Measurements from ENCODE around the gene SMURF2. TPM values are rescaled to one million over a fixed set of nuclear protein-coding genes. Genes with fewer than 3 reads are reported as not detected.

SMURF2 gene
- 11.5 TPM for total RNA-seq
- long read RNA-seq, full-length matches to known transcripts = 7 of 14 reads
- long read RNA-seq, partial matches to known transcripts = 3 of 14 reads
- long read RNA-seq, other reads (novel, unspliced or antisense) = 4 of 14 reads

DNA sequence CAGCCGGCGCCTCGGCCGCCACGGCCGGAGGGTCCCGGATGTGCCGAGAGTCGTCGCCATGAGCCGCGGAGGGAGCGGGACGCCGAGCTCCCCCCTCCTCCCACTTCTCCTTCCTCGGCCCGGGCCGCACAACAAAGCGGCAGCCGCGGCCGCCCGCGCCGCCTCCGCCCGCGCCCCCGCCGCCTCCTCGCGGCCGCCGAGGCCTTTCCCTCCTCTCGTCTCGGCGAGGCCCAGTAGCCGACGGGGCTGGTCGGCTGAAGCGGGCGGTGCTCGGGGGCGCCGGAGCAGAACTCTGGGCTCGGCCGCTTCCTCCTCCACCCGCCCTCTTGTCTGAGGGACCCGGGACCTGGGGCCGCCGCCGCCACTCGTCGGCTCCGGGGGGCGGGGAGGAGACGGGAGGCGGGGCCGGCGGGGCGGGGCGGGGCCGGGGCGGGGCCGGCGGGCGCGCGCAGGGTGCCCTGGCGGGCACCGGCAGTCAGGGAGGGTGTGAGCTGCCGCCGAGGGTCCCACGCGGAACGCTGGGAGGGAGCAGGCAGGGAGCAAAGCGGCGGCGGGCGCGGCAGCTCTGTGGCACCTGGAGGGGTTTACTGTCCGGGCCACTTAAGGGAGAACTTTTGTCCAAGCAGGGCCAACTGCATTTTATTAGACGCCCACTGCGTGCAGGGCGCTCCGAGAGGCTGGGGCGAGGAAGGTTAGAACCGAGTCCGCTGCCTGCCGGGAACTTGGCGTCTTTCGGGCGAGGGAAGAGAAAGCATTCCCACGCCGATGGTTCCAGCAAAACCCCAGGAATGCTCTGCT lies at the start of gene SMURF2:
TSS of gene SMURF2 (minus strand) at position 332 of the 798 bp plus-strand sequence. CDS start 427 bp downstream, outside the sequence.
- Histone ChIP-seq H3K9me3 (replicated peaks) (no peaks in the 10 kb centered on the region), H3K4me3 (peak within 1 kb of the TSS; percentile 82), H3K27ac (replicated peaks) (peak within 1 kb of the TSS; percentile 95), H3K27me3 (ENCODE audit: low read depth) (no peaks in the 10 kb centered on the region), H3K36me3 (no peaks in the 10 kb centered on the region), H3K4me1 (peaks cover 45% of the 10 kb centered on the region)
- TF ChIP-seq, protein P1, sequence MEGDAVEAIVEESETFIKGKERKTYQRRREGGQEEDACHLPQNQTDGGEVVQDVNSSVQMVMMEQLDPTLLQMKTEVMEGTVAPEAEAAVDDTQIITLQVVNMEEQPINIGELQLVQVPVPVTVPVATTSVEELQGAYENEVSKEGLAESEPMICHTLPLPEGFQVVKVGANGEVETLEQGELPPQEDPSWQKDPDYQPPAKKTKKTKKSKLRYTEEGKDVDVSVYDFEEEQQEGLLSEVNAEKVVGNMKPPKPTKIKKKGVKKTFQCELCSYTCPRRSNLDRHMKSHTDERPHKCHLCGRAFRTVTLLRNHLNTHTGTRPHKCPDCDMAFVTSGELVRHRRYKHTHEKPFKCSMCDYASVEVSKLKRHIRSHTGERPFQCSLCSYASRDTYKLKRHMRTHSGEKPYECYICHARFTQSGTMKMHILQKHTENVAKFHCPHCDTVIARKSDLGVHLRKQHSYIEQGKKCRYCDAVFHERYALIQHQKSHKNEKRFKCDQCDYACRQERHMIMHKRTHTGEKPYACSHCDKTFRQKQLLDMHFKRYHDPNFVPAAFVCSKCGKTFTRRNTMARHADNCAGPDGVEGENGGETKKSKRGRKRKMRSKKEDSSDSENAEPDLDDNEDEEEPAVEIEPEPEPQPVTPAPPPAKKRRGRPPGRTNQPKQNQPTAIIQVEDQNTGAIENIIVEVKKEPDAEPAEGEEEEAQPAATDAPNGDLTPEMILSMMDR (IDR thresholded peaks at IDR 0.05; ENCODE audit: borderline replicate concordance) = peak; percentile 38
- peak; percentile 79 for DNase-seq
- intact Hi-C loops (cut with micrococcal nuclease) = no loop called here

DNA sequence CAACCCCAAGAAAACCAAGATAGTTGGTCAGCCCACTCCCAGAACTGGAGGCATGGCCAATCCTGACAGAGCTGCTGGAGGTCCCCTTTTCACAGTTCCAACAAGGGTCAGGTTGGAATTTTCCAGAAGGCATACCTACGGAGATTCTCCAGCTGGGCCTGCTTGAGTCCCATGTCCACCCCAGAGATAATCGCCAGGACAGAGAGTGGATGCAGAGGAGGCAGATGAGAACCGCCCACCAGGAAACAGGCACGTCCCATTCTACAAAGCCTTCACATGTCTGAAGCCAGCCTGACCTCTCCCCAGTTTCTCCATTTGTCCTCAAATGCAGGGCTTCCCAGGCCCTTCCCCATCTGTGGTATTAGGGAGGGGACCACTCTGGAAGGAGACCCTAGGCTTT lies 47.4 kb upstream of the SMURF2 start:
- H3K4me3 ChIP-seq = no peak overlapping the region
- H3K27ac ChIP-seq (replicated peaks) = peak overlapping the region; percentile 67
- no peak for DNase-seq
- H3K9me3 ChIP-seq (replicated peaks) = no peaks in the 10 kb centered on the region
- TF ChIP-seq, protein P1 (IDR thresholded peaks at IDR 0.05; ENCODE audit: borderline replicate concordance) = no peak
- no peaks in the 10 kb centered on the region for H3K27me3 ChIP-seq (ENCODE audit: low read depth)
- intact Hi-C loops (cut with micrococcal nuclease) = no loop called here
- peaks cover 50% of the 10 kb centered on the region for H3K4me1 ChIP-seq
- H3K36me3 ChIP-seq = no peaks in the 10 kb centered on the region

DNA sequence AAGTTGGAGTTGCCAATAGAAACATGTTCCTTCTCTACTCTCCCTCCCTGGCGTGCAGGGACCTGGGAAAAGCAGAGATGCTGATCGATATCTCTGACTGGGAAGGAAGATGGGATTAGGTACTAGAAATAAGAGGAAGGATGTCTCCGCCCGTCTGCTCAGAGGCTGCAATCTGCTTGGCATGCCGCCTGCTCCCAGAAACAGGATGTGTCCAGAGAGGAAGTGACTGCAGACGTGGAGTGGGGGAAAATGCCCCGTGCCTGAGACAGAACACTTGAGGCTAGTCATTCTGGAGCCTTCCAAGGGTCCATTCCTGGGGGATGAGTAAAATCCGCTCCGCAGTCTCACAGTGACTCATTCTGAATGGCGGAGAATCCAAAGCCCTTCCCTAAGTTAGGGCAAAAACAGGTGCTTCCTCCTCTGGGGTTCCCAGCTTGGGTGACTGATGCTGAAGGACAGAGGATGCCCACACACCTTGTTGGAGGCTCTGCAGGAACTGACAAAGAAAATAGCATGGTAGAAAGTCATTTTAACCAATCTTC lies 45.0 kb upstream of the SMURF2 start:
- peaks cover 36% of the 10 kb centered on the region for H3K4me1 ChIP-seq

DNA sequence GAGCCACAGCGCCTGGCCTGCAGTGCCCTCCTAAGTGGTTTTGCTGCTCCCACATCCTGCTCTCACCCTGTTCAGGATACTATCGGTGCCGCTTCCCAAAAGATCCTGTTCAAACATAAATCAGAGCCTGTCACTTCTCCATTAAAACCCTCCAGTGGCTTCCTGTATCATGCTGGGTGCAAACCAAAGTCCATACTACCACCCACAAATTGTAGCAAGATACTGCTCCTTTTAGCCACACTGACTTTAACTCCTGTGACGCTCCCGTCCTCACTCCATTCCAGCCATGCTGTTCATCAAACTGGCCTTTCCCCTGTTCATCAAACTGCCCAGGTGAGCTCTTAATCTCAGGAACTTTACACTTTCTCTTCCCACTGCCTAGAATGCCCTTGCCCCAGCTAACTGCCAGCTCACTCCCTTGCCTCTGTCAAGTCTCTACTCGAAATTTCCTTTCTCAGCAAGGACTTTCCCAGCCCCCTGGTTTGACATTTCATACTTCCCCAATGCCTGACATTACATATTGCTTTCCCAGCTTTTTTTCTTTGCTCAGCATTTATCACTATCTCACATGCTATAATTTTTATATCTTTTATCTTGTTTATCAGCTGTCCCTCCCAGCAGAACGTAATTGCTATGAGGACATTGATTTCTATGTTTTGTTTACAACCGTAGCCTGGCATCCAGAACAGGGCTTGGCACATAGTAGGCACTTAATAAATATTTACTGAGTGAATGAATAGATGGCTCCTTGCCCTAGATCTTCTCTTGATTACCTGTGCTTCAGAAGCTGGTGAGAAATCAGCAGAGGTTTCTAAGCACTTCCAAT lies 44.3 kb upstream of the SMURF2 start:
- no peak overlapping the region for H3K4me3 ChIP-seq
- H3K9me3 ChIP-seq (replicated peaks) = no peaks in the 10 kb centered on the region
- TF ChIP-seq, protein P1 (IDR thresholded peaks at IDR 0.05; ENCODE audit: borderline replicate concordance) = no peak
- no peaks in the 10 kb centered on the region for H3K36me3 ChIP-seq
- DNase-seq = no peak
- peak overlapping the region; percentile 75 for H3K27ac ChIP-seq (replicated peaks)
- H3K4me1 ChIP-seq = peaks cover 36% of the 10 kb centered on the region
- intact Hi-C loops (cut with micrococcal nuclease) = no loop called here
- no peaks in the 10 kb centered on the region for H3K27me3 ChIP-seq (ENCODE audit: low read depth)

More for the DNA sequence above, 45.0 kb upstream of the SMURF2 start:
- H3K4me3 ChIP-seq = no peak overlapping the region
- peak; percentile 88 for DNase-seq
- no peaks in the 10 kb centered on the region for H3K27me3 ChIP-seq (ENCODE audit: low read depth)
- H3K9me3 ChIP-seq (replicated peaks) = no peaks in the 10 kb centered on the region
- intact Hi-C loops (cut with micrococcal nuclease) = no loop called here
- TF ChIP-seq, protein P1 (IDR thresholded peaks at IDR 0.05; ENCODE audit: borderline replicate concordance) = no peak
- no peaks in the 10 kb centered on the region for H3K36me3 ChIP-seq
- peak overlapping the region; percentile 75 for H3K27ac ChIP-seq (replicated peaks)

DNA sequence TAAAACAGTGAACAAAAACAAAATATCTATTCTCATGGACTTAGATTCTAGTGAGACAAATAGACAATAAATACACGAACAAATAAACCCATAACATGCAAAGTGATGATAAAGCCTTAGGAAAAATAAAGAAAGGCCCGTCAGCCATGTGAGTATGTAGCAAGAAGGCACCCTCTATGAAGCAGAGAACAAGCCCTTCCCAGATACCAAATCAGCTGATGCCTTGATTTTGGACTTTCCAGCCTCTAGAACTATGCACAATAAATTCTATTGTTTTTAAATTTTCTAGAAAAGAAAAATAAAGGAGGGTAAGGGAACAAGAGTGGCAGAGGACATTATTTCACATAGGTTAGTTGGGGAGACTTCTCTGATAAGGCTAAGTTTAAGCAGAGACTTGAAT lies 40.7 kb upstream of the SMURF2 start:
- H3K36me3 ChIP-seq = no peaks in the 10 kb centered on the region
- H3K27me3 ChIP-seq (ENCODE audit: low read depth) = no peaks in the 10 kb centered on the region
- H3K4me3 ChIP-seq = no peak overlapping the region
- H3K4me1 ChIP-seq = peaks cover 19% of the 10 kb centered on the region
- no peak overlapping the region for H3K27ac ChIP-seq (replicated peaks)
- DNase-seq = no peak
- H3K9me3 ChIP-seq (replicated peaks) = no peaks in the 10 kb centered on the region
- TF ChIP-seq, protein P1 (IDR thresholded peaks at IDR 0.05; ENCODE audit: borderline replicate concordance) = no peak
- intact Hi-C loops (cut with micrococcal nuclease) = no loop called here

All from left ventricle myocardium inferior (tissue), 1 donor.